Esophagus mucosa (tissue), 1 donor: Measurements from ENCODE around the gene SLC38A3. TPM values are rescaled to one million over a fixed set of nuclear protein-coding genes. Genes with fewer than 3 reads are reported as not detected.
"Not testable (repeated sequence)": the region's sequence is repeated elsewhere in the genome, so short reads cannot be mapped to it uniquely, and the experiment has no call there.

ENCODE experiments used
- ATAC-seq: fragments of 200-7000 bp; cut with Tn5 transposase; one replicate; pipeline ENCODE4 v1.9.1; 2020
- total RNA-seq: library from RNA; stranded (reverse); gene quantifications from one replicate; pipeline ENCODE4 v1.2.4, GENCODE V29; 2023
- donor health status: DM: yes; HTN: yes; CAD: no.

Gene SLC38A3
- total RNA-seq, 1 donor from 2014 or later = 0.60 TPM

GRCh38 chr3:50211930-50212329 is 6.9 kb downstream of the SLC38A3 start:
- ATAC-seq = no peak

GRCh38 chr3:50212502-50212901 is 7.4 kb downstream of the SLC38A3 start:
- no peak for ATAC-seq

GRCh38 chr3:50212971-50213370 is 7.9 kb downstream of the SLC38A3 start:
- ATAC-seq = no peak

- ATAC-seq = no peak
Observed at GRCh38 chr3:50213373-50213772, 8.3 kb downstream of the SLC38A3 start.

- no peak for ATAC-seq
Observed at GRCh38 chr3:50214824-50215223, 9.8 kb downstream of the SLC38A3 start.

GRCh38 chr3:50215529-50215928 is 10.5 kb downstream of the SLC38A3 start:
- no peak for ATAC-seq

GRCh38 chr3:50217681-50218080 is 12.6 kb downstream of the SLC38A3 start:
- ATAC-seq = peak; percentile 66

GRCh38 chr3:50218448-50218847 is 13.4 kb downstream of the SLC38A3 start:
- no peak for ATAC-seq

GRCh38 chr3:50219285-50219684 is 14.2 kb downstream of the SLC38A3 start:
- no peak for ATAC-seq

- no peak for ATAC-seq
Observed at GRCh38 chr3:50220109-50220508, 15.0 kb downstream of the SLC38A3 start.

- no peak for ATAC-seq
Observed at GRCh38 chr3:50221051-50221410, 16.0 kb downstream of the SLC38A3 start.

- no peak for ATAC-seq
Observed at GRCh38 chr3:50221411-50222168, 16.5 kb downstream of the SLC38A3 start.

GRCh38 chr3:50222169-50222528 is 17.1 kb downstream of the SLC38A3 start:
- ATAC-seq = no peak

GRCh38 chr3:50224639-50225038 is 19.6 kb downstream of the SLC38A3 start:
- no peak for ATAC-seq

GRCh38 chr3:50226888-50227389 is 21.9 kb downstream of the SLC38A3 start:
- ATAC-seq = peak; percentile 23

GRCh38 chr3:50227390-50228183 is 22.5 kb downstream of the SLC38A3 start:
- ATAC-seq = peak; percentile 84

GRCh38 chr3:50228184-50228763 is 23.2 kb downstream of the SLC38A3 start:
- not testable (repeated sequence) for ATAC-seq

GRCh38 chr3:50229490-50229889 is 24.4 kb downstream of the SLC38A3 start:
- ATAC-seq = no peak

GRCh38 chr3:50230104-50230793 is 25.2 kb downstream of the SLC38A3 start:
- no peak for ATAC-seq

GRCh38 chr3:50230794-50231125 is 25.7 kb downstream of the SLC38A3 start:
- ATAC-seq = no peak

GRCh38 chr3:50231581-50231980 is 26.5 kb downstream of the SLC38A3 start:
- no peak for ATAC-seq

- no peak for ATAC-seq
Observed at GRCh38 chr3:50232303-50232702, 27.2 kb downstream of the SLC38A3 start.

- ATAC-seq = no peak
Observed at GRCh38 chr3:50233176-50233575, 28.1 kb downstream of the SLC38A3 start.
